Measurements from ENCODE around the gene SUGCT.
"Not testable (repeated sequence)": the region's sequence is repeated elsewhere in the genome, so short reads cannot be mapped to it uniquely, and the experiment has no call there.

The SUGCT gene

DNA sequence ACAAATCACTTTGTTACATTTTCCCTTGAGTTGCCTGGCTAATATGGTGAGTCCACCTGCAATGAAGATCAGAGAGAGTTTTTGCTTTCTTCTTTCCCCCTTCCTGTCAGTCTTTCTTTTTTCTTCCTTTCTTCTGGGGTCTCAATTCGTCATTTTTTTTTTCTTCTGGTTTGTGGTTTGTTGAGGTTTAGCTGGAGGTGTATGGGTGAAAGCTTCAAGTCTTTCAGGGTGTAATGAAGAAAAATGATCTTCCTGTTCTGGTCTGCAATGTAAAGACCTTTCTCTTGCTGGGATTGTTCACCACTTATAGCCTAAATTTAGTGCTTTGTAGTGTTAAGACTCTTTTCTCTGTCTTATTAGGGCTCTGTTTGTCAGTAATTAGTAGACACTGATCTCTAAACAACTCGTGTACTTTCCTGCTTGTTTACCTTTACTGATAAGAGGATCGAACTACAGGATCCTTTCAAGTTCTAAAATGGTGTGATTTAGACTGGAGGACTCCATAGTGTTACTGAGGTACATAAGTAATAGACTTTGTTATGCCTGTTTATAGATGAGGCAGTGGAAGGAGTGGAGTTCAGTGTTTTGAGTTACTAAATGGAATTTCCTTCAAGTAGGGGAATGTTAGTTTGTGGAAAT is 129.1 kb downstream of the SUGCT start:
- no peak for DNase-seq (ENCODE audit: low read depth)

GRCh38 chr7:40267583-40267982 is 132.8 kb downstream of the SUGCT start:
- DNase-seq (ENCODE audit: low read depth) = no peak

DNA sequence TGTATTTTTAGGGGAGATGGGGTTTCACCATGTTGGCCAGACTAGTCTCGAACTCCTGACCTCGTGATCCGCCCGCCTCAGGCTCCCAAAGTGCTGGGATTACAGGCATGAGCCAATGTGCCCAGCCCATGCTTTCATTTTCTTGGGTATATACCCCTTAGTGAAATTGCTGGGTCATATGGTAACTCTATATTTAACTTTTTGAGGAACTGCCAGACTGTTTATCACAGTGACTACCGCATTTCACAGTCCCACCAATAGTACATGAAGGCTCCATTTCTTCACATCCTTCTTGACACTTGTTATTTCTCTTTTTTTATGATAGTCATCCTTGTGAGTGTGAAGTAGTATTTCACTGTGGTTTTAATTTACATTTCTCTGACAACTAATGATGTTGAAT is 134.0 kb downstream of the SUGCT start:
- not testable (repeated sequence) for DNase-seq (ENCODE audit: low read depth)

DNA sequence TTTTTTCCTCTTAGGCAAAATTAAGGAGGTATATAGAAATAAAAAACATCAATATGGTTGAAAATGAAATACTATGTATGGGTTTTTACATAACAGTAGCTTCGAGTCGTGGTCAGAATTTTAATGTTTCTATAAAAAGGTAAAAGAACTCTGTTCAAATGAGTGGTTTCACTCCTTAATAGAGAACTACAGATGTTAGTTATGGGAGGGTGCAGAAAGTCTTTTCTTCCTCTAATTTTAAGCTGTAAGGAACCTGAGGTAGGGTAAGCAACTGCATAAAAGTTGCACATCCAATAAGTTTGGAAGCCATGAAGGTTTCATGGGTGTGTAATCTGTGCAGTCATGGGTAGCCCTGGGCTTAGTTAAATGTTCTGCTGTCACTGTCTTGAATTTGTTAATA is 141.3 kb downstream of the SUGCT start:
- DNase-seq (ENCODE audit: low read depth) = no peak

DNA sequence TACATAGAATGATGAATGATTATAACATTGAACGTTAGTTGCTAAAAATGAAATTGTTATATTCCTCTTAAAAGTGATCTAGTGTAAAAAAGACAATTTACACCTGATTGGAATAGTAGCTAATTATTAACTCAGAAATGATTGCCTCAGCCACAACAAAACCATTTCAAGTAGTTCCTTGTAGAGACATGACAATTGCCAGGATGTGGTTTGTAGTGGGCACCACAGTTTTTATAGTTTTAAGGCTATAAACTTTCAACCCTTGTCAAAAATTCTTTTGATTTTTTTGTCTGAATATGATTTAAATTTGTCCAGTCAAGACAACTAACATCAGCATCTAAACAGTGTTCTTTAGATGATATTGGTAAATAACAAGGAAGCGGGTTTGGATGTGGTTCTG is 145.2 kb downstream of the SUGCT start:
- no peak for DNase-seq (ENCODE audit: low read depth)

DNA sequence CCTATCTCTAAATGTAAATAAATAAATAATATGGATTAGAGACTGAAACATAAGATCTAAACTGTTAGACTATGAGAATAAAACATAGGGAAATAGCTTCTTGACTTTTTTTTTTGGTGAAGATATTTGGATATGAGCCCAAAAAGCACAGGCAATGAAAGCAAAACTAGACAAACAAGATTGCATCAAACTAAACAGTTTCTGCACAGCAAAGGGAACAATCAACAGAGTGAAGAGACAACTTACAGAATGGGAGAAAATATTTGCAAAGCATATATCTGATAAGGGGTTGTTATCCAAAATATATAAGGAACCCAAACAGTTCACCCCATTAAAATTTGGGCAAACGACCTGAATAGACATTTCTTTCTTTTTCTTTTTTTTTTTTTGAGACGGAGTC is 148.1 kb downstream of the SUGCT start:
- no peak for DNase-seq (ENCODE audit: low read depth)

DNA sequence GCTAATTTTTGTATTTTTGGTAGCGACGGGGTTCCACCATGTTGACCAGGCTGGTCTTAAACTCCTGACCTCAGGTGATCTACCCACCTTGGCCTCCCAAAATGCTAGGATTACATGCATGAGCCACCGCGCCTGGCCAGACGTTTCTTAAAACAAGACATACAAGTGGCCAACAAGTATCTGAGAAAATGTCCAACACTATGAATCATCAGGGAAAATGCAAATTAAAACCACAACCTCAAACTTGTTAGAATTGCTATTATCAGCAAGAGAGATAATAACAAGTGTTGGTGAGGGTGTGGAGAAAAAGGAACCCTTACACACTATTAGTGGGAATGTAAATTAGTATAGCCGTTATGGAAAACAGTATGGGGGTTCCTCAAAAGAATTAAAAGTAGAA is 148.6 kb downstream of the SUGCT start:
- DNase-seq (ENCODE audit: low read depth) = no peak

DNA sequence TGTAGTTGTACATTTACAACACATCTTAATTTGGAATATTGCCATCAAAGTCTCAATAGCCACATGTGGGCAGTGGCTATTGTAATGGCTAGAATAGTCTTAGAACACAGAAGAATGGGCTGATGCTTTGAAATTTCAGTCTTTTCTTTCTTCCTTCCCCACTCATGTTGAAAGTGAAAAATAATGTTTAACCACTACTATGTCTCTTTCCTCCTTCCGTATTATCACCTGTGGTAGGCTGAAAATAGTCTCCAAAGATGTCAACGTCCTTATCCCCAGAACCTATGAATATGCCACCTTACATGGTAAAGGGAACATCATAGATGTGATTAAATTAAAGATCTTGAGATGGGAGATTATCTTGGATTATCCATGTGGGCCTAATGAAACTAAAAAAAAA is 154.0 kb downstream of the SUGCT start:
- no peak for DNase-seq (ENCODE audit: low read depth)

DNA sequence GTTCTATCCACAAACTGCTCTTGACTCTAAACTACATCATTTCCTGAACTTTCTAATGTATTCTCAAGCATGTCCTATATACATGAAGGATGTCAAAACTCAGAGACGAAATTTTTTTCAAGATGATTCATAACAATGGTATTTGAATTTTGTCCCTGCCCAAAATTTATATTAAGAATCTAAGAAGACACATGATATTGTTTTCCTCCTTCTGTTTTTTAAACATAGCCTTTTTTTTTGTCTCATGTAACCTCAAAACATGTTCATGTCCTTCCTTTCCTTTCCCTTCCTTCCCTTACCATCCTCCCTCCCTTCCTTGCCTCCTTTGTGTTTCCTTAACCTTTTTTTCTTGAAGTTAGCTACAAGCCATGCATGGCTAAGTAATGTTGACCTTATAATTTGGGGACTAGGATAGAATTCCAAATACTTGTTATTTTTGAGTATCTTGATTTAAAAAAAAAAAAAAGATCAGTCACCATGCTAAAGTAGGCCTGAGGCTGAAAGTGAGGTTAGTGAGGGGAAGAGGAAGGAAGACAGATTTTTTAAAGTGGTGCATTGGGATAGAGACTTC is 163.0 kb downstream of the SUGCT start:
- DNase-seq (ENCODE audit: low read depth) = no peak

DNA sequence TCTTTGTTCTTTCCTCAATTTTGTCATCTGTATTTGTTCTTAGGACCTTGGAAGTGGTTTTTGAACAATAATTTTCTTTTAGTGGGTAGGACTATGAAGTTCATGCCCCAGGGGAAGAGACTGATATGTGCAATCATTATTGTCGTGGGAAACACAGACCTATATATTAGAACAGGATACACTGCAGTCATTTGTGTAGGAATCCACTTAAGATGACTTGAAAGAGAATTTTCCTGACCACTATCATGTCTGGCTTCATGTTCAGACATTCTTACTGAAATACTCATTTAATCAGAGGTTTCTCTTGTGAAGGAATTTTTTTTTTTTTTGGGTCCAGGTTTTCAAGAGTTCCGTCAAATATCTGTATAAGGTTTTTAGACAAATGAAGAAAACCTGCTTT is 163.6 kb downstream of the SUGCT start:
- DNase-seq (ENCODE audit: low read depth) = no peak

GRCh38 chr7:40299097-40299496 is 164.3 kb downstream of the SUGCT start:
- DNase-seq (ENCODE audit: low read depth) = no peak

GRCh38 chr7:40300146-40300670 is 165.4 kb downstream of the SUGCT start:
- DNase-seq (ENCODE audit: low read depth) = no peak

- DNase-seq (ENCODE audit: low read depth) = no peak
These were observed 166.8 kb downstream of the SUGCT start for GRCh38 chr7:40301486-40302068.

GRCh38 chr7:40303996-40304395 is 169.2 kb downstream of the SUGCT start:
- no peak for DNase-seq (ENCODE audit: low read depth)

DNA sequence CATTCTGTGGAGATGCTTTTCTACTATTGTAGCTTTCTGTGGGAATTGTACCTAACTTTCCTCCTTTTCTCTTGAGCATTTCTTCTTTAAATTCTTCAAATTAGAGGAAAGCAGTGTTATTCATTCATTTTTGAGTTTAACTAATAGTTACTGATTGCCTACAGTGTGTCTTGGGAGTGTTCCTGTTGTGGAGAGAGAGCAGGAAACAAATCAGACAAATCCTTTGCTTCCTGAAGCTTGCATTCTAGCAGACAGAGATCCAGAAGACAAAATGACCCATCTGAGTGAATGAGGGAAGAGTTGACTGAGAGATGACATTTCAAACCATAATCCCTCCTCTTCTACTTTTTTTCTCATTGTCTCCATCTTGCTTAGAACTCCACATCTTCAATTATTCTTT is 170.4 kb downstream of the SUGCT start:
- no peak for DNase-seq (ENCODE audit: low read depth)

DNA sequence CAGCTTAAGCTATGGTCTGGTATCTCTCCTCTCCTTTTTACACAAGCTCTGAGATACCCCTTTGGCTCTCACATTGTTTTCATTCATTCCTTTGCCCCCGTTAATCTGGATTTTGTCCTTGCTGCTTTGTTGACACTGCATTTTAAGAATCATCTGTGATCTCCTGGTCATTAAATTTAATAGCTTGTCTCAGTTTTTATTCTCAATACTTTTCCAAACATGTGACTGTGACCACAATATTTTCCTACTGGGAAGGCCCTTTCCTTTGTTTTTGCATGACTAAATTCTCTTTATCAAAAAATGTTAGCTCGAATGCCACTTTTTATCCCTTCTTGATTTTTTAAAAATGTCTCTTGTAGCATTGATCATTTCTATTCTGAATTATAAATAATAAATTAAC is 171.2 kb downstream of the SUGCT start:
- no peak for DNase-seq (ENCODE audit: low read depth)

DNA sequence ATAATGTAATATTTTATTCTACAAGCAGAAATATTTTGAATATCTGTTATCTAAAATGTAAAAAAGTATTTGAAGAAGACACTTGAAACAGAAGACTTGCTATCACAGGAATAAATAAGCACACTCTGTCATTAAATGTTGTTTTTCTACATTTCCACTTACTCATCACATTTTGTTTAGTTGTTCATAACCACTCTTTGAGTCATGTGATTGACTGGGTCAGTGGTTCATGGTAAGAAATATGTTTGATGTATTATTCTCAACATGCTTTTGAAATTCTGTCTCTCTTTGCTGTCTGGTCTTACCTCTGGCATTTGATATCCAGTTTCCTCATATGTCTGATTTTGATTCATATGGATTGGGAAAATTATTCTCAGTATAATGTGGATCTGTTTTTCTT is 171.8 kb downstream of the SUGCT start:
- DNase-seq (ENCODE audit: low read depth) = no peak

GRCh38 chr7:40310258-40310657 is 175.5 kb downstream of the SUGCT start:
- no peak for DNase-seq (ENCODE audit: low read depth)

DNA sequence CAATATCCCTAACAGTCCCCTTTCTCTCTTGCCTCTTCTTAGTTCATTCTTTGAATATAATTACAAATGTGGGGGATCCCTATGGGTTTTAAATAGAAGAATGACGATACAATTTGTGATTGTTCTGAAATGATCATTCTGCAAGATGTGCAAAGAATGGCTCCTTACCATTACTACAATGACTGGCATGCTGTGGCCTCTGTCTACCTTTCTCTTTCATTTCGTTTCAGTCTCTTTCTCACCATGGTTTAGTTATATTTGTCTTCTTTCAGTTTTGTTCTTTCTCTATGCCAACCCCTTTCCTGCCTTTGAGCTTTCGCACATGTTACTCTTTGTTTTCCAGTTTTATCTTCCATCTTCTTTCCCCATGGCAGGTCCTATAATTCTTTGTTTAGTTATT is 176.5 kb downstream of the SUGCT start:
- no peak for DNase-seq (ENCODE audit: low read depth)

- DNase-seq (ENCODE audit: low read depth) = no peak
These were observed 180.5 kb downstream of the SUGCT start for GRCh38 chr7:40315277-40315676.

DNA sequence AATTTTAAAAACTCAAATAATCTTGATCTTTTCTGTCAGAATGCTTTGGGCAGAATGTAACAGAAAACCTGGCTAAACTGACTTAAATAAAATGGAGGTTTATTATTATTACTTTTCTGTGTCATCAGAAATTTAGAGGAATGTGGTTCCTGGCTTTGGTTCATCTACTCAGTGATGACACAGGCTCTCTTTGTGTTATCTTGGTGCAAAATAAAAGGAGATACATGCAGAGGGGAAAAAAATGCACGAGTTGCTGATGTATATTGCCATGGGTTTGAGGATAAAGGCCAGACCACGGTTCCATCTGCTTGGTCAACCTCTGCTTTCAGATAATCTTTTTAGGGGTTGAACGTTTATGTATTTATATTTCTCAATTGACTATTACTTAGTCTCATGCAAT is 181.4 kb downstream of the SUGCT start:
- no peak for DNase-seq (ENCODE audit: low read depth)

DNA sequence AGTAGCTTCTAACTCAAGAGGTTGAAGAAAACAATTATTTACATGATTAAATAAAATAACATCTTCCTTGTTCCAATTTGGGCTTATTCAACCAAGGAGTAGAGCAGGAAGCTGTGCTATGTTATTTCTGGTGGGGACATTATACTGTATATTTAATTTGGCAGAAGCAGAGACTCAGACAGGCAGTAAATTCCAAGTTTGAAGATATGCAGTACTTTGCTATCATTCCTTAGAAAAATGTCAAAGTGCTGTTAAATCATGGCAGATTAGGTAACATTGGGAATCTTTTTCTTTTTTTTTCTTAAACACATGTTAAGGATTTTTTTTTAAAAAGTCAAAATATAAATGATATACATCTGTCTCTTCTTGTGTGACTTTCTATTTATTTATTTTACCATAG is 190.1 kb downstream of the SUGCT start:
- no peak for DNase-seq (ENCODE audit: low read depth)

DNA sequence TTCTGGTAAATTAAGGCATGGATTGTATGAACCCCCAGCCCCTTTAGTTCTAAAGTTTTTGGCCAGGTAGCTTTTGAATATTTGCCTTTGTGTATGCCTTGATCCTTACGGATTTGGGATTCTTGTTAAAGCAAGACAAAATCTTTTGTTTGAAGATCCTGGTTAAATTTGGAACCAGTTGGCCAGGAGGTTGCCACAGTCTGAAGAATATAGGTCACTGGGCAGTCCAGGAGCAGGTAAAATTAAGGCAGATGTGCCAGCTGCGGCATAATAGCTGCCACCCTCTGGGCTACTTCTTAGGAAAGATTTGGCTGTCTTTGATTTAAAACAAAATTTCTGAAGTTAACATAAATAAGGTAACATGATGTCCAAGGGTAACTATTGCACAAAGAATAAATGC is 192.3 kb downstream of the SUGCT start:
- no peak for DNase-seq (ENCODE audit: low read depth)

- no peak for DNase-seq (ENCODE audit: low read depth)
These were observed 193.1 kb downstream of the SUGCT start for GRCh38 chr7:40327873-40328272.
